CD4-positive, alpha-beta T cell treated with Interleukin-17A for 4 hours (primary cell): ENCODE results near the gene DNAJB13.
A peak's percentile ranks its signal among the peaks of the same experiment; 100 is the strongest.

Experiments used
- DNase-seq: peaks from one replicate; pipeline ENCODE4 v3.0.0-alpha.2; 2020; ENCODE audit warnings: mixed read lengths

The DNAJB13 gene

DNA sequence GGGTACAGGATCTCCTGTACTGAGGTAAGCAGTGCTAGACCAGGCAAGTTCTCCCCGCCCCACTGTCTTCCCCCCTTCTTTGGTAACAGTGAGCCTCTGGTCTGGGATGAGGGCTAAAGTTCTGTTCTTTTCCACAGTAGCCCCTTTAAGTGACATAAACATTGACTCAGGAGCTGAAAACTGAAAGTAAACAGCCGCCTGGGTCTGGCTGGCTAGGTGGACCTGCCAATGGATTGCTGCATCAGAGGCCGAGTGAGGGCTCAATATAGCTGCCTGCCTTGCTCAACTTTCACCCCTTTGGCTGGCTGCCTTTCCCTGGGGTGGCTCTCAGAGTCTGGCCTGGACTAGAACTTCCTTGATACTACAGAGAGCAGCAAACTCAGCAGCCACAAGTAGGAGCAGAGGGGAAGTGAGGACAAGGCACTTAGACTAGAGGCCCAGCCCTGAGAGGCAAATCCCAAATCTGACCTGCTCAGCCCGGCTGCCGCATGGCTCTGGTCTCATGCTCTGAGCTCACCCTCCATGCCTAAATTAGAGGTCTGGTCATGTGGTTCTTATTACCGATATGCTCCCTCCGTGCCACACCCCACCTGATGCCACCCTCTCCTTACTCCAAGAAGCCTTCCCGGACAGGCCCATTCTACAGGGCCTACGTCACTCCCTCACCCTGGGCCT, 67.6 kb downstream of the DNAJB13 start:
- no peak for DNase-seq

DNA sequence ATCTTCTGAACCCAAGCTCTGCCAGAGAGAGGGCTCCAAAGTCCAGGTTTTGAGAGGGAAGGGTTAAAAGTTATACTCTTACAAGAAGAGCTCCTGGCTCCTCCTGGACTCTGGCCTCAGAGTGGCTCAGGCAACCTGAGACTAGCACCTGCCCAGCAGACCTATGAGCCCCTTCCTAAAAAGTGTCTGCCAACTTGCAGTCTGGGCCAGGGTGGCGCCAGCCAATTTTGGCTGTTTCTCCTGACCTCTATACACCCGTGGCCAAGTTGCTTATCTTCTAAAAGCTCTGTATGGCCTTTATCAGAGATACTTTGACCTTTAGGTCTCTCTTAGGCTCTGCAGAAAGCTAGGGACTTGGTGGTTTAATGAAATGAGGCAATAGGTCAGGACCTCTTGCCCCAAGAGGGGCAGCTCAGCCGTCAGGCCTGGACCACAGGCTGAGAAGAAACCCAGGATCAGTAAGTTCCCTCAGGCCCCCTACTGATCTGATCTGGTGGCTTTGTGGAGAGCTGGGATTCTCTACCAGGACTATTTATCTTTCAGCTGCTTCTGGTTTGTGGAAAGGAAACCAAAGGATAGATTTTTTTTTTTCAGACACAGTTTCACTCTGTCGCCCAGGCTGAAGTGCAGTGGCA, 68.4 kb downstream of the DNAJB13 start:
- no peak for DNase-seq

DNA sequence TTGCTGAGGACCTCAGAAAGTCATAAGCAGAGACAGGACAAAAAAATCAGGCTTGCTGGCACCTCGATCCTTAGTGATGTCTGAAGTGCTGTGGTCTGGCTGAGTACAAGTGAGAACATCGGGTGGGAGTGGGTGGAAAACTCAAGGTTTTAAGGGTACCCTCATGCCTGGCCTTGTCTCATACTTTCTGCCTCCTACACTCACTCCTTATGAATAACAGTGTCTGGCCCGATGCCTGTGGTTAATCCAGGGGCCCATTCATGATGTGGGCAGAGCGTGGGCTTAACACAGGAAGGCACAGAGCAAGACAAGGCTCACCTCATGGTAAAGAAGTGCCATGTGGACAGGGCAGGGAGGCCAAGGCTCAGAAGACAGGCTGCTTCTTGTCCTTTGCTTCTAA, 69.0 kb downstream of the DNAJB13 start:
- DNase-seq, result peak; percentile 34
